Measurements from ENCODE around the gene POLR1E. TPM values are rescaled to one million over a fixed set of nuclear protein-coding genes. Genes with fewer than 3 reads are reported as not detected.

Gene POLR1E
- total RNA-seq, 1 donor from 2014 or later, result 19.4 TPM

- ATAC-seq (no peak), DNase-seq (ENCODE audit: low spot score) (no peak)
- intact Hi-C loops (cut with DNase I), result no loop called here
Observed at GRCh38 chr9:37520641-37521040, 34.9 kb downstream of the POLR1E start.

DNA sequence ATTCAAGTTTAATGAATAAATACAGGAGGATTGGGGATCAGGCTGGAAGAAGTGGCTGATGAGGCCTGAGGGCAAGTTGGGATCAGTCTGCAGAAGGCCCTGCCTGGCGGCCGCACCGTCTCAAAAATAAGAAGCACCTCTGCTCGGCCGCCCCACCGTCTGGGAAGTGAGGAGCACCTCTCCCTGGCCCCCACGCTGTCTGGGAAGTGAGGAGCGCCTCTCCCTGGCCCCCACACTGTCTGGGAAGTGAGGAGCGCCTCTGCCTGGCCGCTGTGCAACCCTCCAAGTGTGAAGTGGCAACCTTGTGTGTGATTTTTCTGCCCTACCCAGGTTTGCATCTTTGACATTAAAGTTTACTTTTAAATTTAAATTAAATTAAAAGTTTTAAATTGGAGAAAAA is 35.4 kb downstream of the POLR1E start:
- DNase-seq (ENCODE audit: low spot score) (no peak), ATAC-seq (no peak)
- intact Hi-C loops (cut with DNase I), result no loop called here

DNA sequence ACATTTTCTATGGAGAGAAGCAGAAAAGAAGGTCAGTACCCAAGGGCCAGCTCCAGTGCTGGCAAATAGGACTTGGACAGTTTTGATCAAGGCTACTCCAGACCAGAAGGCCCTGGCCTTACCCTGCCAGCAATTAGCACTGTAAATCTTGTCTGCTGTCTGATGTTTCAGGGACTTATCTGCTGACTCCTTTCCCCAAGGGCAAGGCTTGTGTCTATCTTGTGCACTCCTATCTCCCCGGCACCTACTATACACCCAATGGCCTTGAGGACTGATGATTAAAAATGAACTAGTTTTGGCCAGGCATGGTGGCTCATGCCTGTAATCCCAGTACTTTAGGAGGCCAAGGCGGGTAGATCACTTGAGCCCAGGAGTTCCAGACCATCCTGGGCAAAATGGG is 37.2 kb downstream of the POLR1E start:
- DNase-seq (ENCODE audit: low spot score), result no peak
- ATAC-seq, result no peak
- intact Hi-C loops (cut with DNase I), result no loop called here

GRCh38 chr9:37523916-37524315 is 38.2 kb downstream of the POLR1E start:
- intact Hi-C loops (cut with DNase I), result loop anchor here (2.0 kb wide), 1 partner anchor 15 kb away; no protein-coding TSS in a partner anchor
- no peak for DNase-seq (ENCODE audit: low spot score)
- ATAC-seq, result no peak

- ATAC-seq, result peak; percentile 72
- intact Hi-C loops (cut with DNase I), result no loop called here
- DNase-seq (ENCODE audit: low spot score), result no peak
Observed at GRCh38 chr9:37528652-37529471, 43.1 kb downstream of the POLR1E start.

DNA sequence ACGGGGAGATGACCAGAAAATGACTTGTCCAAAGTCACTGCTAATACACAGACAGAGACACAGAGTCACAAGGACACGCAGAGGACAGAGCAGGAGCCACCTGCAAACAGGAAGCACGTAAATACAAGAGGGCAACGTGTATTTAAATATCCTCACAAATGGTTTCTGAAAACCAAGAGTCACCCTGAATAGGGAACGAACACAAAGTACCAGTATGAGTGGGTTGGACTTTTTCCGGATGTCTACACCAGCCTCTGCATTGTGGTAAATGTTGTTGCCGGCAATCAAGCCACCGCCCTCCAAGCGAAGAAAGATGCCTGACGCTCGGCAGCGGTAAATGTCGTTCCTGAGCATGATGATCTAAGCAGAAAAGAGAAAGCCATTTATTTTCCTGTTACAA is 46.0 kb downstream of the POLR1E start:
- intact Hi-C loops (cut with DNase I), result no loop called here
- ATAC-seq (no peak), DNase-seq (ENCODE audit: low spot score) (no peak)

- intact Hi-C loops (cut with DNase I), result no loop called here
- DNase-seq (ENCODE audit: low spot score) (no peak), ATAC-seq (no peak)
Observed at GRCh38 chr9:37534412-37534811, 48.7 kb downstream of the POLR1E start.

GRCh38 chr9:37534901-37535300 is 49.2 kb downstream of the POLR1E start:
- ATAC-seq, result no peak
- no peak for DNase-seq (ENCODE audit: low spot score)
- intact Hi-C loops (cut with DNase I), result no loop called here

GRCh38 chr9:37538099-37538498 is 52.4 kb downstream of the POLR1E start:
- intact Hi-C loops (cut with DNase I), result no loop called here
- ATAC-seq (no peak), DNase-seq (ENCODE audit: low spot score) (no peak)

- DNase-seq (ENCODE audit: low spot score) (no peak), ATAC-seq (no peak)
- intact Hi-C loops (cut with DNase I), result no loop called here
Observed at GRCh38 chr9:37539634-37540033, 53.9 kb downstream of the POLR1E start.

- no peak for DNase-seq (ENCODE audit: low spot score)
- intact Hi-C loops (cut with DNase I), result no loop called here
- no peak for ATAC-seq
Observed at GRCh38 chr9:37540634-37541033, 54.9 kb downstream of the POLR1E start.

- intact Hi-C loops (cut with DNase I), result no loop called here
- DNase-seq (ENCODE audit: low spot score) (no peak), ATAC-seq (no peak)
Observed at GRCh38 chr9:37541465-37541864, 55.7 kb downstream of the POLR1E start.

- intact Hi-C loops (cut with DNase I), result no loop called here
- DNase-seq (ENCODE audit: low spot score), result no peak
- ATAC-seq, result no peak
Observed at GRCh38 chr9:37542488-37542887, 56.7 kb downstream of the POLR1E start.

- ATAC-seq (no peak), DNase-seq (ENCODE audit: low spot score) (no peak)
- intact Hi-C loops (cut with DNase I), result no loop called here
Observed at GRCh38 chr9:37542895-37543294, 57.1 kb downstream of the POLR1E start.

GRCh38 chr9:37543468-37543867 is 57.7 kb downstream of the POLR1E start:
- ATAC-seq, result no peak
- no peak for DNase-seq (ENCODE audit: low spot score)
- intact Hi-C loops (cut with DNase I), result no loop called here

DNA sequence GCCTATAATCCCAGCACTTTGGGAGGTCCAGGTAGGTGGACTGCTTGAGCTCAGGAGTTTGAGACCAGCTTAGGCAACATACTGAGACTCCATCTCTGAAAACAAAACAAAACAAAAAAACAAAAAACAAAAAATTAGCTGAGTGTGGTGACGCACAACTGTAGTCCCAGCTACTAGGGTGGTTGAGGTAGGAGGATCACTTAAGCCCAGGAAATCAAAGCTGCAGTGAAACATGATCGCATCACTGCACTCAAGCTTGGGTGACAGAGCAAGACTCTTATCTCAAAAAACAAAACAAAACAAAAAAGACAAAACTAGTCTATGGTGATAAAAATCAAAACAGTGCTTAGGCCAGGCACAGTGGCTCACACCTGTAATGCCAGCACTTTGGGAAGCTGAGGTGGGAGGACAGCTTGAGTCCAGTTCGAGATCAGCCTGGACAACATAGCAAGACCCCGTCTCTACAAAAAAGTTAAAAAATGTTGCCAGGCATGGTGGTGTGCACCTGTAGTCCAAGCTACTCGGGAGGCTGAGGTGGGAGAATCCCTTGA is 61.7 kb downstream of the POLR1E start:
- no peak for ATAC-seq
- intact Hi-C loops (cut with DNase I), result no loop called here

GRCh38 chr9:37549527-37549926 is 63.8 kb downstream of the POLR1E start:
- no peak for DNase-seq (ENCODE audit: low spot score)
- no peak for ATAC-seq
- intact Hi-C loops (cut with DNase I), result no loop called here

More for the DNA sequence above, 61.7 kb downstream of the POLR1E start:
- DNase-seq (ENCODE audit: low spot score), result no peak

GRCh38 chr9:37550781-37551180 is 65.0 kb downstream of the POLR1E start:
- DNase-seq (ENCODE audit: low spot score), result no peak
- intact Hi-C loops (cut with DNase I), result no loop called here
- ATAC-seq, result no peak

- DNase-seq (ENCODE audit: low spot score) (no peak), ATAC-seq (no peak)
- intact Hi-C loops (cut with DNase I), result no loop called here
Observed at GRCh38 chr9:37551468-37551867, 65.7 kb downstream of the POLR1E start.

- no peak for DNase-seq (ENCODE audit: low spot score)
- no peak for ATAC-seq
- intact Hi-C loops (cut with DNase I), result no loop called here
Observed at GRCh38 chr9:37551888-37552287, 66.1 kb downstream of the POLR1E start.

Measured in sciatic nerve (tissue), 2 donors.